ENCODE results near the gene P4HA2. TPM values are rescaled to one million over a fixed set of nuclear protein-coding genes. Genes with fewer than 3 reads are reported as not detected.

The P4HA2 gene
- total RNA-seq, 2 donors from 2014 or later, result 15.1 to 19.6 TPM

DNA sequence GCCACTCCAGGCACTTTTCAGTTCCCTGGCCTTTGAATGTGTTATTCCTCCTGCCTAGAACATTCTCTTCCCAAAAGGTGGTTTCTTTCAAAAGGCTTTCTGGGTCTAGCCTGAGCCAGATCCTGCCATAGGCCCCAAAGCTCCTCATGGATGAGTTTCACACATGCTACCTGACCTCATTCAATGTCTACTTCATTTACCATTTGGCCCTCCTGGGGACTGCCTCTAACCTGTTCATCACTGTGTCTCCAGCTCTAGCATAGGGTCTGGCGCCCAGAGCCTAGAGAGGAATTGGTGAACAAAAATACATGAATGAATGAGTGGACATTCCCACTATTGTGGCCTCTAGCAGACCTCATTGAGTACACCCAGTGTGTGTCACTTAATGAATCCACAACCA lies 5.4 kb upstream of the P4HA2 start:
- H3K9ac ChIP-seq (ENCODE audit: extremely low read depth, low read length, poor library complexity, severe bottlenecking), result no peak overlapping the region
- H3K4me3 Mint-ChIP-seq, result no peak overlapping the region
- no peaks in the 10 kb centered on the region for H3K9me3 Mint-ChIP-seq
- H3K36me3 ChIP-seq (ENCODE audit: control insufficient read depth, insufficient read depth, low read length), result no peaks in the 10 kb centered on the region
- H3K4me1 Mint-ChIP-seq, result no peaks in the 10 kb centered on the region
- no peak overlapping the region for H3K4me3 ChIP-seq (ENCODE audit: low read length)
- H3K27me3 Mint-ChIP-seq (ENCODE audit: insufficient read depth), result peaks cover 33% of the 10 kb centered on the region
- H3K27ac ChIP-seq (ENCODE audit: low read depth, low read length), result no peak overlapping the region
- WGBS, 2 experiments (ENCODE audit: insufficient coverage in 1 of 2, insufficient read length in 1 of 2), result 100% methylated on average over 1 of the region's 1 CpG
- H3K27me3 ChIP-seq (ENCODE audit: control insufficient read depth, insufficient read depth, low read length, poor library complexity, severe bottlenecking), result peaks cover 25% of the 10 kb centered on the region
- H3K36me3 Mint-ChIP-seq (ENCODE audit: low read depth), result no peaks in the 10 kb centered on the region
- no peaks in the 10 kb centered on the region for H3K4me1 ChIP-seq (ENCODE audit: control insufficient read depth, insufficient read depth, low read length)
- H3K27ac Mint-ChIP-seq, result no peak overlapping the region
- no peaks in the 10 kb centered on the region for H3K9me3 ChIP-seq (ENCODE audit: control insufficient read depth, low read length)
- peak; percentile 12 for DNase-seq
- TF ChIP-seq, protein P1, sequence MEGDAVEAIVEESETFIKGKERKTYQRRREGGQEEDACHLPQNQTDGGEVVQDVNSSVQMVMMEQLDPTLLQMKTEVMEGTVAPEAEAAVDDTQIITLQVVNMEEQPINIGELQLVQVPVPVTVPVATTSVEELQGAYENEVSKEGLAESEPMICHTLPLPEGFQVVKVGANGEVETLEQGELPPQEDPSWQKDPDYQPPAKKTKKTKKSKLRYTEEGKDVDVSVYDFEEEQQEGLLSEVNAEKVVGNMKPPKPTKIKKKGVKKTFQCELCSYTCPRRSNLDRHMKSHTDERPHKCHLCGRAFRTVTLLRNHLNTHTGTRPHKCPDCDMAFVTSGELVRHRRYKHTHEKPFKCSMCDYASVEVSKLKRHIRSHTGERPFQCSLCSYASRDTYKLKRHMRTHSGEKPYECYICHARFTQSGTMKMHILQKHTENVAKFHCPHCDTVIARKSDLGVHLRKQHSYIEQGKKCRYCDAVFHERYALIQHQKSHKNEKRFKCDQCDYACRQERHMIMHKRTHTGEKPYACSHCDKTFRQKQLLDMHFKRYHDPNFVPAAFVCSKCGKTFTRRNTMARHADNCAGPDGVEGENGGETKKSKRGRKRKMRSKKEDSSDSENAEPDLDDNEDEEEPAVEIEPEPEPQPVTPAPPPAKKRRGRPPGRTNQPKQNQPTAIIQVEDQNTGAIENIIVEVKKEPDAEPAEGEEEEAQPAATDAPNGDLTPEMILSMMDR (conservative IDR thresholded peaks at IDR 0.05), result no peak

DNA sequence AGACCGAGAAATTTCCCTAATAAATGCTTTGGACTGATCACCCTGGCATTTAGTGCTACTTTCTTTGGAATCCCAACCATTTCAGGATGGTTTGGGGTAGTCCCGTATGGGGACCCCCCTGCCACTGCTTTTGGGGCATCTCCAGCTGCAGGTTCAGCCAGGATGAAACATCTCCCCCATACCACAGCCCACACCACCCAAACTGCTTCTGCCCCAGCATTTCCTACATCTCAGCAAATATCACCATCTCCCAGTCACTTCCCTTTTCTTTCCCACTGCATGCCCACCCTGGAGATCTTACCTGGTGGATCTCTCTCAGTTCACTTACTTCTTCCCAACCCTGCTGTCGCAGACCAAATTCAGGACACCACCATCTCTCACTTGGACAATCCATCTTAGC lies 4.8 kb upstream of the P4HA2 start:
- no peaks in the 10 kb centered on the region for H3K9me3 ChIP-seq (ENCODE audit: control insufficient read depth, low read length)
- no peak overlapping the region for H3K27ac ChIP-seq (ENCODE audit: low read depth, low read length)
- H3K27me3 Mint-ChIP-seq (ENCODE audit: insufficient read depth), result peaks cover 34% of the 10 kb centered on the region
- no peaks in the 10 kb centered on the region for H3K36me3 Mint-ChIP-seq (ENCODE audit: low read depth)
- no peaks in the 10 kb centered on the region for H3K4me1 ChIP-seq (ENCODE audit: control insufficient read depth, insufficient read depth, low read length)
- 88 to 92% methylated on average over 2 to 3 of the region's 3 CpGs for WGBS, 2 experiments (ENCODE audit: insufficient coverage in 1 of 2, insufficient read length in 1 of 2)
- no peak overlapping the region for H3K4me3 Mint-ChIP-seq
- H3K9me3 Mint-ChIP-seq, result no peaks in the 10 kb centered on the region
- peak; percentile 13 for DNase-seq
- H3K4me3 ChIP-seq (ENCODE audit: low read length), result no peak overlapping the region
- no peak overlapping the region for H3K9ac ChIP-seq (ENCODE audit: extremely low read depth, low read length, poor library complexity, severe bottlenecking)
- no peaks in the 10 kb centered on the region for H3K4me1 Mint-ChIP-seq
- H3K27me3 ChIP-seq (ENCODE audit: control insufficient read depth, insufficient read depth, low read length, poor library complexity, severe bottlenecking), result peaks cover 25% of the 10 kb centered on the region
- H3K36me3 ChIP-seq (ENCODE audit: control insufficient read depth, insufficient read depth, low read length), result no peaks in the 10 kb centered on the region
- TF ChIP-seq, protein P1 (conservative IDR thresholded peaks at IDR 0.05), result no peak
- no peak overlapping the region for H3K27ac Mint-ChIP-seq

DNA sequence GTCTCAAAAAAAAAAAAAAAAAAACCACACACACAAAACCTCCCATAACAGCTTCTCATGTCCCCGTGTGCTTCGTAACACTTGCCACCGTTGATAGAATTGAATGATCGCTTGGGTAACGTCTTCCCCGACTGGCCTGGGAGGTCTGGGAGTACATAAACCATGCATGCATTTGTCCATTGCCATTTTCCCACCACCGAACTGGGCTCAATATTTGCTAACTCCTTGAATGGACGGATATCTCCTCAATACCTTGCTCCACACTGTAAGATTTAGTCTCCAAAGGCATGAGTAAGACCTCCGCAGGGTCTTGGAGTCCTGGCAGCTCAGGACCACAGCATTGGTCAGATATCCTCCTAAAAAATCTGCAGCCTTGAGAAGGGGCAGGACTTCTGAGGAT lies 3.2 kb upstream of the P4HA2 start:
- TF ChIP-seq, protein P1 (conservative IDR thresholded peaks at IDR 0.05), result no peak
- H3K4me3 ChIP-seq (ENCODE audit: low read length), result no peak overlapping the region
- no peaks in the 10 kb centered on the region for H3K36me3 ChIP-seq (ENCODE audit: control insufficient read depth, insufficient read depth, low read length)
- no peaks in the 10 kb centered on the region for H3K4me1 ChIP-seq (ENCODE audit: control insufficient read depth, insufficient read depth, low read length)
- H3K9me3 Mint-ChIP-seq, result no peaks in the 10 kb centered on the region
- peaks cover 46% of the 10 kb centered on the region for H3K27me3 Mint-ChIP-seq (ENCODE audit: insufficient read depth)
- no peak overlapping the region for H3K27ac Mint-ChIP-seq
- H3K9ac ChIP-seq (ENCODE audit: extremely low read depth, low read length, poor library complexity, severe bottlenecking), result no peak overlapping the region
- H3K27ac ChIP-seq (ENCODE audit: low read depth, low read length), result no peak overlapping the region
- DNase-seq, result no peak
- peaks cover 4% of the 10 kb centered on the region for H3K4me1 Mint-ChIP-seq
- H3K4me3 Mint-ChIP-seq, result no peak overlapping the region
- WGBS, 2 experiments (ENCODE audit: insufficient coverage in 1 of 2, insufficient read length in 1 of 2), result 93 to 97% methylated on average over 5 to 9 of the region's 9 CpGs
- no peaks in the 10 kb centered on the region for H3K9me3 ChIP-seq (ENCODE audit: control insufficient read depth, low read length)
- peaks cover 39% of the 10 kb centered on the region for H3K27me3 ChIP-seq (ENCODE audit: control insufficient read depth, insufficient read depth, low read length, poor library complexity, severe bottlenecking)
- H3K36me3 Mint-ChIP-seq (ENCODE audit: low read depth), result no peaks in the 10 kb centered on the region

All from endodermal cell (in vitro differentiated cells).